GM13977 (cell line): ENCODE measurements around the gene LRRIQ4.

Experiments used
- DNase-seq: peaks from one replicate; pipeline ENCODE4 v3.0.0; 2012; ENCODE audit warnings: low spot score
- in situ Hi-C: fragments of 300-500 bp; cut with MboI; formaldehyde crosslinking; loops from one replicate; pipeline ENCODE4 v1.12.0; 2022; ENCODE audit warnings: low sequenced_read_pairs, low pct_unique_long_range_greater_than_20kb, mixed read lengths, inconsistent platforms; ENCODE audit not compliant: unreplicated experiment
- TF ChIP-seq, protein P1 (sequence below): IDR thresholded peaks from 2 replicates; pipeline ENCODE4 v1.5.1; 2012; ENCODE audit warnings: mild to moderate bottlenecking, control low read depth; ENCODE audit not compliant: insufficient read depth; ENCODE audit errors: extremely low read depth, missing control alignments

Gene LRRIQ4

DNA sequence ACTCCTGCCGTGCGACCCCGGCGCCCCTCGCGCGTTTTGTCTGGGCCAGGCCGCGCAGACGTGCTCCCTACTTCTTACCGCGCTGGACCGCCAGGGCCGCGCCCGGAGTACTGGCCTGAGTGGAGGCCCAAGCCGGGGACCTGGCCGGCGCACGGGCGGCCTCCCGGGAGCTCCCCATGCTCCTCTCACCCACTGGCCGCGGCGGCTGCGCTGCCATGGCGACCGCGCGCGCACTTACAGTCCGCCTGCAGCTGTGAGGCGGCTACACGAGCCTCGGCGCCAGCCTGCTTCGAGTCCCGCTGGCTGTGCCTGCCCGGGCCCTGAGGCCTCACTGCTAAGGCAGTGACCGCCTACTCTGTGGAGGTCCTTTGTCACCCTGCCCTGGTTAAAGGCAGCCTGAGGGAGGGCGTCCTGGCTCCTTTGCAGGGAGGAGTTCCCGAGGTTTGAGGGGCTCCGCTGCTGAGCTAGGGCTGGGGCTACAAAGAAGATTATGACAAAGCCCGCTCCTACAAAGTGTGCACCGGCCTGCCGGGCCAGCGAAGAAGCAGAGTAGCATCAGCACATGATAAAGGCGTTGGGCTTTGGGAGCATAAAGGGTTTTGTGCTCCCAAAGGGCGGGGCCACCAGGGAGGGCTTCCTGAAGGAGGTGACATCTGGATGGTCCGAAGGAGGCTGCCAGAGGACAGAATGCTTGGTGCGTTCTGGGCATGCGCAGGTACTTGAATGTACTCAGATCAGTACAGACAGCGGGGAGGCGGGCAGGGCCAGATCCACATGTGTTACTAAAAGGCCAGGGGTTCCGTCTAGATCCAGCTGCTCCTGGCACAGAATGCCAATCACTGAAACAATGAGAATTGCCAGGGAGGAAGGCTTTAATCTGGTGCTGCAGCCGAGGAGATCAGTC, at the start of gene LRRIQ4, which contains the start of gene LRRC34:
Gene LRRIQ4, plus strand, starts transcription at position 539 of the 904 bp plus-strand sequence. CDS start 9,052 bp downstream, outside the sequence.
Gene LRRC34, minus strand, starts transcription at position 573 of the 904 bp plus-strand sequence. Its CDS starts 356 bp downstream, at position 217.
- DNase-seq: peak; percentile 83
- in situ Hi-C loops: no loop called here
- TF ChIP-seq, protein P1, sequence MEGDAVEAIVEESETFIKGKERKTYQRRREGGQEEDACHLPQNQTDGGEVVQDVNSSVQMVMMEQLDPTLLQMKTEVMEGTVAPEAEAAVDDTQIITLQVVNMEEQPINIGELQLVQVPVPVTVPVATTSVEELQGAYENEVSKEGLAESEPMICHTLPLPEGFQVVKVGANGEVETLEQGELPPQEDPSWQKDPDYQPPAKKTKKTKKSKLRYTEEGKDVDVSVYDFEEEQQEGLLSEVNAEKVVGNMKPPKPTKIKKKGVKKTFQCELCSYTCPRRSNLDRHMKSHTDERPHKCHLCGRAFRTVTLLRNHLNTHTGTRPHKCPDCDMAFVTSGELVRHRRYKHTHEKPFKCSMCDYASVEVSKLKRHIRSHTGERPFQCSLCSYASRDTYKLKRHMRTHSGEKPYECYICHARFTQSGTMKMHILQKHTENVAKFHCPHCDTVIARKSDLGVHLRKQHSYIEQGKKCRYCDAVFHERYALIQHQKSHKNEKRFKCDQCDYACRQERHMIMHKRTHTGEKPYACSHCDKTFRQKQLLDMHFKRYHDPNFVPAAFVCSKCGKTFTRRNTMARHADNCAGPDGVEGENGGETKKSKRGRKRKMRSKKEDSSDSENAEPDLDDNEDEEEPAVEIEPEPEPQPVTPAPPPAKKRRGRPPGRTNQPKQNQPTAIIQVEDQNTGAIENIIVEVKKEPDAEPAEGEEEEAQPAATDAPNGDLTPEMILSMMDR: no peak

DNA sequence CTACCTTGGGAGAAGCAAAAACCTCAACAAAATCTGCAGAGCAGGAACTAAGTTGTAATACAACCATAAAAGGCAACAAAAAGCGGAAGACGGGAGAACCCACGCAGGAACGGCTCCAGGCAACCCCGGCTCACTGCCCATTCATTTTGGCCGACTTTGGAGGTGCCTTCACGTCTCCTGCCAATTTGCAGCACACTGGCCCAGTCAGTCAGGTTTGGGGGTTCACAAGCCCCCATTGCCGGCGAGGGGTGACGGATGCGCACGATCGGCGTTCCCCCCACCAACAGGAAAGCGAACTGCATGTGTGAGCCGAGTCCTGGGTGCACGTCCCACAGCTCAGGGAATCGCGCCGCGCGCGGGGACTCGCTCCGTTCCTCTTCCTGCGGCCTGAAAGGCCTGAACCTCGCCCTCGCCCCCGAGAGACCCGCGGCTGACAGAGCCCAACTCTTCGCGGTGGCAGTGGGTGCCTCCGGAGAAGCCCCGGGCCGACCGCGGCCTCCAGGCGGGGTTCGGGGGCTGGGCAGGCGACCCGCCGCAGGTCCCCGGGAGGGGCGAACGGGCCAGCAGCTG, 48.3 kb upstream of the LRRIQ4 start:
- DNase-seq: peak; percentile 71
- TF ChIP-seq, protein P1: no peak
- in situ Hi-C loops: no loop called here

DNA sequence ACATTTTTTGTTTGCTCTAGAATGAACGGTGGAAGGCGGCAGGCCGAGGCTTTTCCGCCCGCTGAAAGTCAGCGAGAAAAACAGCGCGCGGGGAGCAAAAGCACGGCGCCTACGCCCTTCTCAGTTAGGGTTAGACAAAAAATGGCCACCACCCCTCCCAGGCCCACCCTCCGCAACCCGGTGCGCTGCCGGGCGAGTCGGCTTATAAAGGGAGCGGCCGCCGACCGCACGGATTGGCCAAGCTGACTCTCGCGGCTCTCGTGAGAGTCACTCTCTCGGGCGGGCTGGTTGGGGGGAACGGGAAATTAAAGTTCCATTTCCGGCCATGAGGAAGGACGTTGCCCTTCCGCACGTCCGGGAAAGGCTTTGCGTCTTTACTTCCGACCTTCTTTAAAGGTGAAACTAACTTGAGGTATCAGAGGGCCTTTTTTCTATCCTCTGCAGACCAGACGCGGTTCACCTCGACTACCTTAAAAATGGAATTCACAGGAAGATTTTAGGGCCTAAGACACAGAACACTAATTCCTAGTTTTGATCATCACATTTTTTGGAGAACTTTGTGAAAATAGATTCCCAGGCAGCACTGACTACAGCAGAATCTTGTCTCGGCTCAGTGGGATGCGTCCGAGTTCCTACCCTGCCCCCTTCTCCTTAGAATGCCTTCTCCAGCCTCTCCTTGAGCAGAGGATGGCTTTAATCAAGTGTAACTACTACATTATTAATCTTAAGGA, 47.6 kb upstream of the LRRIQ4 start, which contains the start of gene TERC:
Gene TERC, minus strand, starts transcription at position 179 of the 731 bp plus-strand sequence.
- in situ Hi-C loops: no loop called here
- DNase-seq: peak; percentile 85

DNA sequence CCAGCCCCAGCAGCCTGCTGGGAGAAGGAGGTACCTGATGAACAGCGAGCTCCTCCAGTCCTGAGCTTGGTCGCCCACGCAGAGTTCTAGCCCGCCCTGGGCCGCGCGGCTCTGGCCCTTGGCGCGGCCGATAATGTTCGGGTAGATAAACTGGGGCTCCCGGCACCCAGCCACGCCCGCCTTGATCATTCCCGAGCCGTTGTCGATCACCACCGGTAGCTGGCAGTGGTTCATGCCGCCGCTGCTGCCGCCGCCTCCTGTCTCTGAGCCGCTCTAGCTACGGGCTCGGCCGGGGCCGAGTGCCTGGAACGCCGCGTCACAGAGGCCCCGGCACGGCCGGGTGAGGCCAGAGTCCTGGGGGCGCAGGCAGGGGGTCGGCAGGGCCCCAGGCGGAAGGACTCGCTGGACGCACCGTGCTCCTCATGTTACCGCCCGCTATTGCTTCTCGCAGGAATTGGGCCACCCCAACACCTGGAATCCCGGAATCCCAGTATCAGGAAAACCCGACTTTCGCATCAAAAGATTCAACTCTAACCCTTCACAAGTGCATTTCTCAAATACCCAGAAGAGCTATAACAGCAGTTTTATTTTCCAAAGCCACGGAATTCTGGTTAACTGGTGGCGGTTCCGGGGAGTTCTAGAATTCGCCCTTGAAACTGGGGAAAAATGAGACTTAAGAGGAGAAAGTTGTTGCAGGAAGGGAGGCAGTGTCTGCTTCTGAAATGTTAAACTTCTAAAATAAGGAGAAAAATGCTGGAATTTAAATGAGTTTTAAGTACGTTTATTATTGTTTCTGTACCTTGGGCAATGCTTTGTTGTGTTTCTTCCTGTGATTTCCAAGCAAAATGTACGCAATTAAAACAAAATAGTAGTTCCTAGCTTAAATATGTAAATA, 43.1 kb upstream of the LRRIQ4 start, which contains the start of gene ACTRT3:
Gene ACTRT3, minus strand, starts transcription at position 275 of the 895 bp plus-strand sequence. Its CDS starts 41 bp downstream, at position 234.
- in situ Hi-C loops: no loop called here

More for the DNA sequence above, 47.6 kb upstream of the LRRIQ4 start, which contains the start of gene TERC:
- TF ChIP-seq, protein P1: no peak

DNA sequence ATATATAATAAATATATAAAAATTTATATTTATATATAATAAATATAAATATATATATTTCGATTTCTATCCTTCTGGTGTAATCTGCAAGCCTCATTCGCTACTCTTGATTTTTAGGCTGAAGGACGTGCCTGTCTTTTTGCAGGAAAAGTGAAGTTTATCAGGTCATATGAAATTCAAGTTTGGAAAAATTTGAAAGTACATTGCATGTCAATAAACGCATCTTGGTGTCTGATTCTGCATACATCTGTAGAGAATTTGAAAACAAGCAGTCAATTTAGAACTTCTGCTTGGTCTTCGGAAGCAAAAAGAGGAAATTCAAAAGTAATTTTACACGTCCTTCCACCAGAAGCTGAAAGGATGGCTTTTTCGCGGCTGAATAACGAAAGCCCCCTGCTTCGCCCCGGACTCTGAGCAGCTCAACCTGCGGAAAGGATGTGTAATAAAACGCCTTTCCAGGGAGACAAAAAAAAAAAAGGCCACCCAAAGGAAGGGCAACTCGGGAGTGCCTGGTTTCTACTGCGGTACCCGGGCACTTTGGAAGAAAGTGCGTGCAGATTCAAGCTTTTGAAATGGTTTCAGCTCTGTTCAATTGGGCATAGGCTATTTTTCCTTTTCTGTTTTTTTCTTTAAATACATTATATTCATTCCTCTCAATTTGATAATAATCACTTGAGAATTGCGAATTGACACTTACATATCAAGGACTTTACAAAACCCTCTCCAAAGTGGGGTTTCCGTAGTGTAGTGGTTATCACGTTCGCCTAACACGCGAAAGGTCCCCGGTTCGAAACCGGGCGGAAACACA, 41.0 kb upstream of the LRRIQ4 start:
- in situ Hi-C loops: no loop called here
- DNase-seq: peak; percentile 12
- TF ChIP-seq, protein P1: no peak

More for the DNA sequence above, 43.1 kb upstream of the LRRIQ4 start, which contains the start of gene ACTRT3:
- TF ChIP-seq, protein P1: peak; percentile 1
- DNase-seq: peak; percentile 69
